KOPT-K1 (cell line): ENCODE results near the gene TLR4.

Experiments
- H3K27ac ChIP-seq: fragments of 200-600 bp; sonication (generic); 2 replicates; pipeline ENCODE4 v1.5.1; 2016; ENCODE audit warnings: antibody characterized with exemption, mild to moderate bottlenecking, low read depth, low read length; ENCODE audit not compliant: poor library complexity, severe bottlenecking
- H3K36me3 ChIP-seq: fragments of 200-600 bp; sonication (generic); 2 replicates; pipeline ENCODE4 v1.5.1; 2017; ENCODE audit warnings: antibody characterized with exemption, mild to moderate bottlenecking, low read length, moderate library complexity; ENCODE audit not compliant: insufficient read depth
- H3K9me3 ChIP-seq: fragments of 200-600 bp; sonication (generic); 2 replicates; pipeline ENCODE4 v1.5.1; 2017; ENCODE audit warnings: antibody characterized with exemption, low read length, mild to moderate bottlenecking; ENCODE audit not compliant: insufficient read depth, poor library complexity, severe bottlenecking

TLR4 gene

GRCh38 chr9:117722108-117722761 lies 18.0 kb downstream of the TLR4 start:
- no peaks in the 10 kb centered on the region for H3K36me3 ChIP-seq
- H3K27ac ChIP-seq = no peak overlapping the region
- no peaks in the 10 kb centered on the region for H3K9me3 ChIP-seq

- Histone ChIP-seq H3K9me3 (no peaks in the 10 kb centered on the region), H3K27ac (no peak overlapping the region), H3K36me3 (no peaks in the 10 kb centered on the region)
These were observed 19.9 kb downstream of the TLR4 start for GRCh38 chr9:117723986-117724625.

- no peaks in the 10 kb centered on the region for H3K9me3 ChIP-seq
- H3K27ac ChIP-seq = no peak overlapping the region
- H3K36me3 ChIP-seq = no peaks in the 10 kb centered on the region
These were observed 21.3 kb downstream of the TLR4 start for GRCh38 chr9:117725426-117725887.

DNA sequence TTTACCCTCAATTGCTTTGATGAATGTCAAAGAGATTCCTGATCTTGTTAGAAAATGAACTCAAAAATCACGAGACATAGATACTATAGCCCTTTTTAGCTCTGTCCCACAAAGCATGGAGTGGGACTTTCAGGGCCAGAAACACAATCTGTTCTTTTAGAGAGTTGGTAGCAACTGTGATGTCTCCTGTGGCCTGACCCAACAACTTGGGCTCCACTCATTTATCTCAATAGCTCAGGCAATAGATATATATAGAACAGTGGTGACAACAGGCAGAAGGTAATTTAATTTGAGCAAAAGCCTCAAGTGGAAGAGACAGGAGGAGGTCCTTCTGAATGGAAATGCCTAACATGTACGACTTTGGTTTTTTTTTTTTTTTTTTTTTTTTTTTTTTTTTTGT lies 25.2 kb downstream of the TLR4 start:
- no peaks in the 10 kb centered on the region for H3K36me3 ChIP-seq

DNA sequence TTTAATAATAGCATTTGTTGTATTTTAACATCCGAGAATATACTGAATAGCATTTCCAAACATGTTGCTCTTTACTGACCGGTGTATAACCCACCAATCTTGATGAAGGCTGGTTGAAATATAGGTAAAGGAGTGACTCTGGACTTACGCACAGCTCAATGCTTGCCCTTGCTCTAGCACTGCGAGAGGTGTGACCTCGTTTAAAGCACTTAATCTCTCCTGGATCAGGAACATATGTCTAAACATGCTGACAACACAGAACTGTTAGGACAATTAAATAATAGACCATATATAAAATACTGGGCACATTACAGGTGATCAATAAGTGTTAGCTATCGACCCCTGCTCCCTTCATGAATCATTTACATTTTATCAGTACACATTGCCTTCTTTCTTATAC lies 28.3 kb downstream of the TLR4 start:
- Histone ChIP-seq H3K9me3 (no peaks in the 10 kb centered on the region), H3K27ac (no peak overlapping the region), H3K36me3 (no peaks in the 10 kb centered on the region)

More for the DNA sequence above, 25.2 kb downstream of the TLR4 start:
- no peaks in the 10 kb centered on the region for H3K9me3 ChIP-seq
- H3K27ac ChIP-seq = no peak overlapping the region

- Histone ChIP-seq H3K36me3 (no peaks in the 10 kb centered on the region), H3K27ac (no peak overlapping the region), H3K9me3 (no peaks in the 10 kb centered on the region)
These were observed 29.3 kb downstream of the TLR4 start for GRCh38 chr9:117733465-117733864.

GRCh38 chr9:117734082-117734481 lies 29.9 kb downstream of the TLR4 start:
- H3K9me3 ChIP-seq = no peaks in the 10 kb centered on the region
- H3K36me3 ChIP-seq = no peaks in the 10 kb centered on the region
- H3K27ac ChIP-seq = no peak overlapping the region

DNA sequence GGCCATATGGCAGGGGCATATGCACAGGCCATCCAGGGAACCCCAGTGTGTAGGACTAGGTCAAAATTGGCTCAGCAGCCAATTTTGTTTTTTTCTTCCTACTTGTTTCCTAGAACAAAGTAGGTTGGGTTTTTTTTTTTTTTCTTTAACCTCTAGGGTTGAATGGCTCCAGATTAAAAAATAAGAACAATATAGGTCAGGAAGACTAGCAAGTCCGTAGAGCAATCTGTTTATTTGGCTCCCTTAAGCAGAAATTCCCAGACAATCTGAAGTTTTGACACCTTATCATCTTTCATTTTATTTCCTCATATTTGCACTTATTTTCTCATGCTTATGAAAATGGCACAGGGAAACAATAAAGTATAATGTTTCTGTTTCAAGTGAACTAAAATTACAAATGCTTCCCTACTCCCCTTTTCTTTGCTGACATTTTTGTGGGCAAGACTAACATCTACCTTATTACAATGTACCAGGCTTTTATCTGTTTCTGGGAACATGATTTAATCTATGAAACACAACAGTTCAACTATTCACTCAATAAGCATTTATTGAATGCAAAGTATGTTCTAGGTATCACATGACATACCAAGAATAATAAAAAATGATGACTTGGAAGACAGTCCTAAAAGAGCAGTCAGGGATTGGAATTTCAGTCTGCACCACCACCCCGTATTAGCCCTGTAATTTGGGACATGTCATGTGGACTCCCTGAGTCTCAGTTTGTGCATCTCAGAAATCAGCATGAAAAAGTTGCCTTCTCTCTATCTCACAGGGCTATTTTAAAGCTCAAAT lies 30.5 kb downstream of the TLR4 start:
- no peaks in the 10 kb centered on the region for H3K36me3 ChIP-seq
- H3K27ac ChIP-seq = no peak overlapping the region
- H3K9me3 ChIP-seq = no peaks in the 10 kb centered on the region

DNA sequence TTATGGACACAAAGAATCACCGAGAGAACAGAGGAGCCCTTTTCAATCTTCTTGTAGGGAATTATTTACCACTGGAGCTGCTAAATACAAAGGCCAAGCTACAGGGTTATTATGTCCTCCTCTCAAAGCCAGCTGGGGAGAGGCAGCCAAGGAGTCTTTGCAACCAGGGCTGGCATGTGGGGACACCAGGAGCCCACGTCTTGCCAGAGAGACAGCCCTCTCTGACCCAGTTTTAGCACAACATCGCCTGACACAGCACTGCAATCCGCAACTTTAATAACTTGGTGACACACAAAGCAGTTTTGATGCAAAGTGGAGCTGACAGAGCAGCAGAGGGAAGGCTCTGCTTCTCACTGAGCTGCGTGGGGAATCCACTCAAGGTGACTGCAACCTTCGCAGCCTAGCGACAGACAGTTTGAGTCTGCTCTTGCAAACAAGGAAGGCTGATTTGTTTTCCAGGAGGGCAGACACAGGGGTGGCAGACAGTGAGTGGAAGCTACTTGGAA lies 33.6 kb downstream of the TLR4 start:
- no peaks in the 10 kb centered on the region for H3K36me3 ChIP-seq
- no peaks in the 10 kb centered on the region for H3K9me3 ChIP-seq
- no peak overlapping the region for H3K27ac ChIP-seq

- H3K36me3 ChIP-seq = no peaks in the 10 kb centered on the region
- no peak overlapping the region for H3K27ac ChIP-seq
- H3K9me3 ChIP-seq = no peaks in the 10 kb centered on the region
These were observed 35.0 kb downstream of the TLR4 start for GRCh38 chr9:117739206-117739605.

DNA sequence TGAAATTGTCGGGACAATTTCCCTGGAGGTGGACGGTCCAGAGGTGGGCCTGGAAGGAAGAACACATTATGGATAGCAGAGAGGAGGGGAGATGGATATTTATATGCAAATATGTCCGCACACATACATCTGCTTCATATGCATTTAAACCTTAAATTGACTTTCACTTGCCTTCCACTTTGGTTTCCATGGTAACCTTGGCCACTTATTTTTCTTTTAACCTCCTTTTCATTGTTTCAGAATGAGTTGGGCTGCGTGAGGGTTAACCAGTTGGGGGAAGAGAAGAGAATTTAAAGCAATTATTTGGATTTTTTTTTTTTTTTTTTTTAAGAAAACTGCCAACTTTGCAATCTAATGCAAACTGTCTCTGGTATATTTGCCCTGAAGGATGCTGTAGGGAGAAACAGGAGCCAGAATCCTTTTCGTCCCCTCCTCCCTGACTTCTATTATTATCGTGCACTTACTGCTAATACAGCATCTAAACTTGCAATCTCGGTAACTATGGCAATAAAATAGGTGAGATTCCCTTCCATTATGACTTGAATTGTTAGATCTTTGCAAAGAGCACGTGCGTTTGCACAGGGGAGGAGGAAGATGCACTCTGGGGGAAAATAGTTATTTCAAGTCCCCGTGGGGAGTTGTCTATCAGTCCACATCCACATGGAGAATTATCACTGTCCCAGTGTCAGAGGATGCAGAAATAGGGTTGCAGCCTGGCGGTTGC lies 35.6 kb downstream of the TLR4 start:
- Histone ChIP-seq H3K36me3 (no peaks in the 10 kb centered on the region), H3K27ac (no peak overlapping the region), H3K9me3 (no peaks in the 10 kb centered on the region)

DNA sequence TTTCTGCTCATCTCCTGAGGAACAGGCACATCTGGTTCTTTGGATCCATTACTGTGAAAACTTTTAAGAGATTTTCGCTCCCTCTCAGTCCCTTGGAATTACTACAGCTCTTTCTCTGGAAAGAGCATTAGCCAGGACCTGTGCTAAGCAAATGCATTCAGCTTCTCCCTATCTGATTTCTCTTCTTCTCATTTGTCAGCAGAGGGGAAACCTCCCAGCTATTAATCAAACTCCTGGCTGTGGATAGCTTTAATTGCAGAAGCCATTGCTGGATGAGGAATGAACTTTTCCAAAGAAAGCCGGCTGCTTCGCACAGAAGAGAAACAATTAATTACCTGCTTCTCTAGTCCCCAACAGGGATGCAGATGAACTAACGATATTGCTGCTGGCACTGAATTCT lies 37.9 kb downstream of the TLR4 start:
- no peak overlapping the region for H3K27ac ChIP-seq
- no peaks in the 10 kb centered on the region for H3K9me3 ChIP-seq
- no peaks in the 10 kb centered on the region for H3K36me3 ChIP-seq

- no peaks in the 10 kb centered on the region for H3K36me3 ChIP-seq
- H3K9me3 ChIP-seq = no peaks in the 10 kb centered on the region
- no peak overlapping the region for H3K27ac ChIP-seq
These were observed 40.2 kb downstream of the TLR4 start for GRCh38 chr9:117744369-117744768.

- H3K9me3 ChIP-seq = no peaks in the 10 kb centered on the region
- no peak overlapping the region for H3K27ac ChIP-seq
- no peaks in the 10 kb centered on the region for H3K36me3 ChIP-seq
These were observed 40.7 kb downstream of the TLR4 start for GRCh38 chr9:117744856-117745389.
